ENCODE measurements around the gene TMIE.

GRCh38 chr3:46711760-46712159, 10.6 kb downstream of the TMIE start:
- TF ChIP-seq CTCF (IDR thresholded peaks at IDR 0.05; ENCODE audit: low read depth, low read length) (no peak), EZH2phosphoT487 (IDR thresholded peaks at IDR 0.05; ENCODE audit: low read depth) (no peak)
